Stimulated activated CD4-positive, alpha-beta T cell treated with anti-CD3 and anti-CD28 coated beads, Interleukin-4, amount 100 ng/mL, for 48 hours (primary cell): ENCODE data around the gene SUPV3L1.

Source experiments
- DNase-seq, 2 donors: peaks; one replicate each; pipeline ENCODE4 v3.0.0-alpha.2; 2020; ENCODE audit warnings: low read depth in 2 of 2

Gene SUPV3L1

GRCh38 chr10:69202332-69202731 lies 22.3 kb downstream of the SUPV3L1 start:
- DNase-seq: no peak

GRCh38 chr10:69208761-69209160 lies 28.7 kb downstream of the SUPV3L1 start:
- no peak for DNase-seq

GRCh38 chr10:69209787-69210484 lies 29.9 kb downstream of the SUPV3L1 start:
- no peak for DNase-seq

- DNase-seq: no peak
Measured at GRCh38 chr10:69211104-69211503, 31.1 kb downstream of the SUPV3L1 start.

- no peak for DNase-seq
Measured at GRCh38 chr10:69211524-69211923, 31.5 kb downstream of the SUPV3L1 start.

- no peak for DNase-seq
Measured at GRCh38 chr10:69213591-69214311, 33.7 kb downstream of the SUPV3L1 start.

GRCh38 chr10:69214666-69215131 lies 34.7 kb downstream of the SUPV3L1 start:
- no peak for DNase-seq

GRCh38 chr10:69215405-69216171 lies 35.6 kb downstream of the SUPV3L1 start:
- DNase-seq: no peak

GRCh38 chr10:69216577-69217118 lies 36.6 kb downstream of the SUPV3L1 start:
- no peak for DNase-seq

GRCh38 chr10:69217119-69217754 lies 37.2 kb downstream of the SUPV3L1 start:
- no peak for DNase-seq

GRCh38 chr10:69218831-69219230 lies 38.8 kb downstream of the SUPV3L1 start:
- DNase-seq: no peak

- DNase-seq: no peak
Measured at GRCh38 chr10:69220041-69220451, 40.0 kb downstream of the SUPV3L1 start, which contains the start of gene HKDC1. Gene HKDC1 (plus strand): TSS chr10:69220332. CDS start chr10:69220436, 104 bp downstream.

GRCh38 chr10:69220507-69220906 lies 40.5 kb downstream of the SUPV3L1 start:
- no peak for DNase-seq

GRCh38 chr10:69222157-69223027 lies 42.4 kb downstream of the SUPV3L1 start:
- peak; percentile 49 to 68 for DNase-seq

- DNase-seq: no peak
Measured at GRCh38 chr10:69223028-69223342, 43.0 kb downstream of the SUPV3L1 start.

GRCh38 chr10:69224862-69225657 lies 45.0 kb downstream of the SUPV3L1 start:
- DNase-seq: no peak

GRCh38 chr10:69225681-69226080 lies 45.6 kb downstream of the SUPV3L1 start:
- no peak for DNase-seq

GRCh38 chr10:69226919-69227450 lies 47.0 kb downstream of the SUPV3L1 start:
- DNase-seq: no peak

GRCh38 chr10:69228151-69228550 lies 48.1 kb downstream of the SUPV3L1 start:
- no peak for DNase-seq

- no peak for DNase-seq
Measured at GRCh38 chr10:69229616-69229916, 49.5 kb downstream of the SUPV3L1 start.
